ENCODE measurements around the gene UNK. TPM values are rescaled to one million over a fixed set of nuclear protein-coding genes. Genes with fewer than 3 reads are reported as not detected.

UNK gene
- total and polyA plus RNA-seq, 2 of the 13 experiments (the other 11 are each of a cell fraction or from before 2014, with no cell fraction given) = 31.6 to 33.0 TPM

GRCh38 chr17:75856062-75856756 is 71.6 kb downstream of the UNK start (continued):
- TF ChIP-seq, protein P1, sequence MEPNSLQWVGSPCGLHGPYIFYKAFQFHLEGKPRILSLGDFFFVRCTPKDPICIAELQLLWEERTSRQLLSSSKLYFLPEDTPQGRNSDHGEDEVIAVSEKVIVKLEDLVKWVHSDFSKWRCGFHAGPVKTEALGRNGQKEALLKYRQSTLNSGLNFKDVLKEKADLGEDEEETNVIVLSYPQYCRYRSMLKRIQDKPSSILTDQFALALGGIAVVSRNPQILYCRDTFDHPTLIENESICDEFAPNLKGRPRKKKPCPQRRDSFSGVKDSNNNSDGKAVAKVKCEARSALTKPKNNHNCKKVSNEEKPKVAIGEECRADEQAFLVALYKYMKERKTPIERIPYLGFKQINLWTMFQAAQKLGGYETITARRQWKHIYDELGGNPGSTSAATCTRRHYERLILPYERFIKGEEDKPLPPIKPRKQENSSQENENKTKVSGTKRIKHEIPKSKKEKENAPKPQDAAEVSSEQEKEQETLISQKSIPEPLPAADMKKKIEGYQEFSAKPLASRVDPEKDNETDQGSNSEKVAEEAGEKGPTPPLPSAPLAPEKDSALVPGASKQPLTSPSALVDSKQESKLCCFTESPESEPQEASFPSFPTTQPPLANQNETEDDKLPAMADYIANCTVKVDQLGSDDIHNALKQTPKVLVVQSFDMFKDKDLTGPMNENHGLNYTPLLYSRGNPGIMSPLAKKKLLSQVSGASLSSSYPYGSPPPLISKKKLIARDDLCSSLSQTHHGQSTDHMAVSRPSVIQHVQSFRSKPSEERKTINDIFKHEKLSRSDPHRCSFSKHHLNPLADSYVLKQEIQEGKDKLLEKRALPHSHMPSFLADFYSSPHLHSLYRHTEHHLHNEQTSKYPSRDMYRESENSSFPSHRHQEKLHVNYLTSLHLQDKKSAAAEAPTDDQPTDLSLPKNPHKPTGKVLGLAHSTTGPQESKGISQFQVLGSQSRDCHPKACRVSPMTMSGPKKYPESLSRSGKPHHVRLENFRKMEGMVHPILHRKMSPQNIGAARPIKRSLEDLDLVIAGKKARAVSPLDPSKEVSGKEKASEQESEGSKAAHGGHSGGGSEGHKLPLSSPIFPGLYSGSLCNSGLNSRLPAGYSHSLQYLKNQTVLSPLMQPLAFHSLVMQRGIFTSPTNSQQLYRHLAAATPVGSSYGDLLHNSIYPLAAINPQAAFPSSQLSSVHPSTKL (CRISPR knock-in tag; IDR thresholded peaks at IDR 0.05) = no peak
- TF ChIP-seq ETV5 (CRISPR knock-in tag; IDR thresholded peaks at IDR 0.05; ENCODE audit: borderline replicate concordance) (0 out of 2 replicates have a peak, but pooled peaks have one; percentile 8), RBM39 (IDR thresholded peaks at IDR 0.05; ENCODE audit: low read depth, low read length, poor library complexity, severe bottlenecking) (peak; percentile 17), ZNF644 (CRISPR knock-in tag; IDR thresholded peaks at IDR 0.05; ENCODE audit: low read depth) (no peak), ZNF710 (CRISPR knock-in tag; IDR thresholded peaks at IDR 0.05; ENCODE audit: borderline replicate concordance) (peak; percentile 12; the same call in 1 of the 2 replicates), KDM5B (CRISPR knock-in tag; IDR thresholded peaks at IDR 0.05; ENCODE audit: borderline replicate concordance) (no peak; the same call in 1 of the 2 replicates), ISL2 (CRISPR knock-in tag; IDR thresholded peaks at IDR 0.05) (no peak), CENPT (CRISPR knock-in tag; IDR thresholded peaks at IDR 0.05; ENCODE audit: low read depth) (peak; percentile 47; the same call in 1 of the 2 replicates), HMGXB4 (CRISPR knock-in tag; IDR thresholded peaks at IDR 0.05; ENCODE audit: borderline replicate concordance in 1 of 2, low read depth in 1 of 2) (peak in 1 of 2 experiments; percentile 52; a peak in 1 of 4 replicates), ZNF121 (CRISPR knock-in tag; IDR thresholded peaks at IDR 0.05) (no peak), AKAP8 (CRISPR knock-in tag; IDR thresholded peaks at IDR 0.05) (no peak; the same call in 1 of the 2 replicates), ZNF430 (CRISPR knock-in tag; IDR thresholded peaks at IDR 0.05) (0 out of 2 replicates have a peak, but pooled peaks have one; percentile 3), ZSCAN20 (CRISPR knock-in tag; IDR thresholded peaks at IDR 0.05; ENCODE audit: borderline replicate concordance) (0 out of 2 replicates have a peak, but pooled peaks have one; percentile 64), ZNF800 (CRISPR knock-in tag; IDR thresholded peaks at IDR 0.05) (peak; percentile 63; the same call in 1 of the 2 replicates), SETDB1 (CRISPR knock-in tag; IDR thresholded peaks at IDR 0.05; ENCODE audit: borderline replicate concordance) (no peak)
- TF ChIP-seq, protein P2, sequence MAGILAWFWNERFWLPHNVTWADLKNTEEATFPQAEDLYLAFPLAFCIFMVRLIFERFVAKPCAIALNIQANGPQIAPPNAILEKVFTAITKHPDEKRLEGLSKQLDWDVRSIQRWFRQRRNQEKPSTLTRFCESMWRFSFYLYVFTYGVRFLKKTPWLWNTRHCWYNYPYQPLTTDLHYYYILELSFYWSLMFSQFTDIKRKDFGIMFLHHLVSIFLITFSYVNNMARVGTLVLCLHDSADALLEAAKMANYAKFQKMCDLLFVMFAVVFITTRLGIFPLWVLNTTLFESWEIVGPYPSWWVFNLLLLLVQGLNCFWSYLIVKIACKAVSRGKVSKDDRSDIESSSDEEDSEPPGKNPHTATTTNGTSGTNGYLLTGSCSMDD (CRISPR knock-in tag; IDR thresholded peaks at IDR 0.05) = no peak

Measured in HepG2 (cell line).